Activated T-helper 9 cell treated with anti-CD3 and anti-CD28 coated beads, Interleukin-2, amount 50 U/mL, for 16 hours (primary cell): ENCODE results near the gene AMTN.
"Not testable (repeated sequence)": the region's sequence is repeated elsewhere in the genome, so short reads cannot be mapped to it uniquely, and the experiment has no call there.

Experiments used
- DNase-seq: peaks from one replicate; pipeline ENCODE4 v3.0.0-alpha.2; 2020; ENCODE audit warnings: low read depth

The AMTN gene, protein sequence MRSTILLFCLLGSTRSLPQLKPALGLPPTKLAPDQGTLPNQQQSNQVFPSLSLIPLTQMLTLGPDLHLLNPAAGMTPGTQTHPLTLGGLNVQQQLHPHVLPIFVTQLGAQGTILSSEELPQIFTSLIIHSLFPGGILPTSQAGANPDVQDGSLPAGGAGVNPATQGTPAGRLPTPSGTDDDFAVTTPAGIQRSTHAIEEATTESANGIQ

DNA sequence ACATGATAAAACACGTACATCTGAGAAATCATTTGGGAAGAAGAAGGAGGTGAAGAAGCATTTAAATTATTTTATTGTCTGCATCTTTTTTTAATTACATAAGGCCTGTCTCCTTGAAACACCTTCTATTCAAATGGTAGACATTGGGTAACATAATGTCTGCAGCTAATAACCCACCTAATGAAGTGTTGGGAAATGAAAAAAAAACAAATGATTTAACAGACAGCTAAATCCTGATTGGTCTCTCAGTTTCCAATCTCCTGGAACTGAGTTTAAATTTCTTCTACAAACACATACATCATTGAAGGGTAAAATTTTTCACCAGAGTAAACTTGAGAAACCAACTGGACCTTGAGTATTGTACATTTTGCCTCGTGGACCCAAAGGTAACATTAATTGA lies at the start of gene AMTN:
Gene AMTN, plus strand, starts transcription at position 301 of the 400 bp plus-strand sequence. CDS start 209 bp downstream, outside the sequence.
- DNase-seq = no peak

DNA sequence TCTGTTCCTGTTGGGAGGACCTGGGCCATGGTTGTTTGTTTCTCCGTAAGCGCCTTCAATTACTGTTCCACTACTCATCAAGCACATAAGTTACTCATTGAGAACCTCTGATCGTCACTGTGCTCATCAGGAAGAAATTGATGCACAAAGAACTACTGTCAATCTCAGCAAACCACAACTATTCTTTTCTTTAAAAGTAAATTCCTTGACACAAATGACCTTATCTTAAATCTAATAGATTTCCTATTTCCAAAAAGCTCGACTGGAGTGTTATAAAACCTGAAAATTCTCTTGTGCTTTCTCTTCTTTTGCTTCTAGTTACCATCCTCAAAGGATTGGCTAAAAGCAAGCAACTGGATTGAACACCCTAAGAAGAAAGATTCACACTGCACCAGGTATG lies 46.5 kb upstream of the AMTN start, which contains the start of gene MUC7:
Gene MUC7, plus strand, starts transcription at position 301 of the 400 bp plus-strand sequence. CDS start 1,825 bp downstream, outside the sequence.
- DNase-seq = no peak

DNA sequence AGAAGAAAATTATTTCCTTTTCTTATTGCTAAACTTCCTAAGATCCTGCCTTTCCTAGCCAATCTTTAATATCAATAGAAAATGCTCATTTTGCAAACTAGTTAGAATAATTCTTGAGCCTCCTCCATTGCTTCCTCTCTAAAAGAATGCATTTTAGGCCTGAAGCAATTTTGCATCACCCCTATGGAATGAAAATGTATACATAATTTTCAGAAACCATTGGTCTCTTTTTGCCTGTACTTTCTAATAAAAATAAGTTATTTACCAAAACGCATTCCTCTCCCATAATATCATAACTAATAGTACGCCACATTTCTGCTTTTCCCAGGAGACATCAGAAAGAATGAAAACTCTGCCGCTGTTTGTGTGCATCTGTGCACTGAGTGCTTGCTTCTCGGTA lies 44.7 kb upstream of the AMTN start:
- no peak for DNase-seq

DNA sequence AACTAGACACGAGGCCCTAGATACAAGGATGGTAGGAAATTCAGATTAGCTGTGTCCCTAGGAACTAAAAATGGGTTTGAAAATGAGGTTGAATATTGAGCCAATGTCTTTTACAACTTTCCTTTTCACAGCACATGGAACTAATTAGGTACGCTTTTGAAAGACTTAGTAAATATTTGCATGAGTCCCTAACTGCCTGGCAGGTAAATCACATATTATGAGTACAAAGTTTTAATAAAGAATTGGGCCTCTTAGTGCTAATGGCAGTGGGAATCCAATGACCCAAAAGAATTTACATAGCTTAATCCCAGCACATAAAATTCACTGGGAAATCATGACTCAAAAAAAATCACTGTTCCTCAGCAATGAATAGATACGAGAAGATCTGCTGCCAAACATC lies 29.6 kb upstream of the AMTN start:
- no peak for DNase-seq

DNA sequence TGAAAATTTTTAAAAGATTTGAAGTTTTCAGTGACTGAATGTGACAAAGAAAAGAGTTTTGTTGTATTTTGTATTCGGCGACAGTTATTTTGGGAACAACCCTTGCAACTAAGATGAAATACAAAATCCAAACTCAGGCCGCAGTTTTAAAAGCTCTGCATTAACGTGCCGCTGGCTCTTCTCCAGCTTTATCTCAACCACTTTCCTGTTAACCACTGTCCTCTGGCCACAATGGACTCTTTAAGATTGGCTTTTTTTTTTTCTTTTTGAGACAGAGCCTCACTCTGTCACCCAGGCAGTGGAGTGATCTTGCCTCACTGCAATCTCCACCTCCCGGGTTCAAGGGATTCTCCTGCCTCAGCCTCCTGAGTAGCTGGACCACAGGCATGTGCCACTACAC lies 22.1 kb upstream of the AMTN start:
- no peak for DNase-seq

DNA sequence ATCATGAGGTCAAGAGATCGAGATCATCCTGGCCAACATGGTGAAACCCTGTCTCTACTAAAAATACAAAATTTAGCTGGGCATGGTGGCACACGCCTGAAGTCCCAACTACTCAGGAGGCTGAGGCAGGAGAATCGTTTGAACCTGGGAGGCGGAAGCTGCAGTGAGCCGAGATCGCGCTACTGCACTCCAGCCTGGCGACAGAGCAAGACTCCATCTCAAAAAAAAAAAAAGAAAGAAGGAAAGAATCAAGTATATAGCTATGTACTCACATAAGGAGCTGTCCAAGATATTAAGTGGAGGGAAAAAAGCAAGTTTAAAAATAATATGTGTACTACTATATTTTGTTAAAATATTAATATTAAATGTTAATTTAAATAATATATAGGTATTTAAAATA lies 16.5 kb upstream of the AMTN start:
- not testable (repeated sequence) for DNase-seq

DNA sequence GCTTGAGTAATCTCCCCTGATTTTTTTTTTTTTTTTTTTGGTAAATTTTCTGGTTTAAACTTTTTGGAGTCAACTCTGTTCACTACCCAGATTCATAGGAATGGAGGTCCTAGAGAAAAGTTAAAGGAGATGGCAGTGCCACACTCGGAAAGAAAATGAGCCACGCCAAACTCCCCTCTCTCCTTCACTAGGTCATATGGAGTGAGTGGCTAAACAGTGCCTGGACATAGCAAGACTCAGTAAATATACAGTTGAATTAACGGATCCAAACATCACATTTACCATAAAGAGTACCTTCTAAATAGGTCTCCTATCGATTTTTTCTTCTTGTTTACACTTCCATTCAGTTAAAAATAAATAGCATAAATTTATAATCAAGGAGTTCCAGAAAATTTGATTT lies 13.6 kb upstream of the AMTN start:
- DNase-seq = no peak

DNA sequence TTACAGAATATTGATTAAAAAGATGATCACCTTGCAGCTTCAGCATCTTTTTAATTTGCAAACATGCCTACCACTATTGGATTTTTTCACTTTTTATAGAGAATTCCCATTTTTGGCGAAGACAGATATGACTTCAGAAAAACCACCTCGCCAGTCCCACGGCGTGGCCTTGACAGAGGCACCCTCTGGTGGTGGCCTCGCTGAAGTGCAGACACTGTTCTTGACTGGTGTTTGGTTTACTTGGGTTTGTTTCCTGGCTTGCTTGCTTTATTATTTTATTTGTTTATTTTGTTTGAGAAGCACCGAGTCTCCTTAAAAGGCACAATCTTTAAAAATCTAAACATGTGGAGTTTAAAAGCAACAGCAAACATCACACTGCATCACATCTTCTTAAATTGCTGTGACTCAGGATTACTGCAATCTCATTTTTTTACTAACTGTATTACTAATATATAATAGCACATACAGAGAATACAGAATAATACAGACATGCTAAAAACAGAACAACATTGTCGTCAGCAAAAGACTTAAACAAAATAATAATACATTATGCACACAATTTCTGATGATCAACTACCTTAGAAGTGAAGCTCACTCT lies 13.1 kb upstream of the AMTN start:
- peak; percentile 14 for DNase-seq

DNA sequence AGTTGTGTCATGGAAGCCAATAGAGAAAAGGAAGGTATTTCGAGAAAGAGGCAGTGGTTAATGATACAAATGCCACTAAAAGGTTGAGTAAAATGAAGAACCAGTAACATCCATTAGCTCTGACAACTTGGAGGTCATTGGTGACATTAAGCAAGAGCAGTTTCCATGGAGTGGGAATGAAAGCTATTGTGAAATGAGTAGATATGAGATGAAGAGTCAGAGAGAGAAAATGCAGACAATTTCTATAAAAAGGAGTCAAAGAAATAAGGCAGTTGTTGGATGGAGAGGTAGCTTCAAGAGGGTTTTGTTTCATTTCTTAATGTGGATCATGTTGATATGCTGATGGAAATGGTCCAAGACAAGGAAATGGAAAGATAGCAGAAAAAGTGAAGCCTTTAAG lies 9.6 kb upstream of the AMTN start:
- no peak for DNase-seq

DNA sequence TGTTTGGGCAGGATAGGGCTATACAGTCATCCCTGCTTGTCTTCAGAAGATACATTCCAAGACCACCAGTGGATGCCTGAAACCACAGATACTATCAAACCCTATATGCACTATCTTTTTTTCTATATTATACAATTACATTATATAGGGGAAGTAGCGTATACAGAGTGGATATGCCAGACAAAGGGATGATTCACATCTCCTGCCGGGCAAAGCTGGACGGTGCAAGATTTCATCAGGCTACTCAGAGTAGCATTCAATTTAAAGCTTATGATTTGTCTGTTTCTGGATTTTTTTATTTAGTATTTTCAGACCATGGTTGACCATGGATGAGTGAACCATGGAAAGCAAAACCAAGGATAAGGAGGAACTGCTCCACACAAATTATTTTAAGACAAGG lies 7.0 kb upstream of the AMTN start:
- no peak for DNase-seq

DNA sequence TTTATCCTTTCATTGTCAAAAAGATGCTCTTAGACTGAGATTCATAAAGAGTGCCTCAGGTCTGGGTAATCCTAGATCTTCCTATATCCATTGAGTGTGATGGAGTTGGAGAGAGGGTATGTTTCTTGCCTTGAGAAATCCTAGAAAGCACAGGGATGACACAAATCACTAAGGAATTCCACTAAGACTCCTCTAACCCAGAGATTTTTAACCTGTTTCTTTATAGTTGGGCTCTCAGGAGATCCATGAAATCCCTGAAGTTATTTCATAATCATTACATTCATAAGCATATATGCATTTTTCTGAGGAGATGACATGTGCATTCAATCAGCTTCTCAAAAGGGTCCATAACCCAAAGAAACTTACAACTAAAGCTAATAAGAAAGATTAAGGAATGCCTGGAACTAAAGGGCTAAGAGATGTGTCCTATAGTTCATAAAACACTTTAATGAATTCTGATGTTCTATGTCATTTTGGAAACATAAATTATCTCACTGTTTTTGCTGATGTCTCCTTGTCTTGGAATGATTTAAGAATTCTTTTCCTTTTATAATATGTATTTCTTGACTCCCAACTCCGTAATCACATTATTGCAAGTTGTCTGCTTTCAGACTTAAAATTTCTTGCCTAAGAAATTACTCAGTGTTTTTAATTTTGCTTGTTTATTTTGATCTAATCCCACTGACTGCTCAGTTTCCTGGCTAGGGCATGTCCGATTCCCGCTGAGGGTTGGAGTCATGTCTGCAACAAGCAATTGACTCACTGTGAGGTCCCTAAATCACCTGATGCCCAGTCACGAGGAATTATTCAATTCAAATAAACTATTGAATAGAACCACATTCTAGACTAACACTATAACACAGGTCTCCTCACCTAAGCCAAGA lies 2.8 kb upstream of the AMTN start:
- DNase-seq = no peak

DNA sequence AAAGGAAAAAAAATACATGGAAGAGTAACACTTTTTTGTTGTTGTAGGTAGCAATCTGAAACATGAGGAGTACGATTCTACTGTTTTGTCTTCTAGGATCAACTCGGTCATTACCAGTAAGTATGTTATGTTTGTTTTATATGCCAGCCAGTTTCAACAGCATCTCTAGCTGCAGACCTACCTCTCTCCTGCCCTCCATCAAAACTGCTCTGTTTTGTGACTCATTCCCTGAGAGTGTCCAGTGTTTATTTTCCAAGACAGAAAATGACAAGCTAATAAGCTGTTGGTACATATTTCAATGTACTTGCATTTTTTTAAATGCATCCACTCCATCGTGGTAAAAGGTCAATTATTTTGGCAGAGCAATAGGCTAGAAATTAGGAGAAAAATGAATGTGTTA lies 347 bp downstream of the AMTN start:
- DNase-seq = no peak

DNA sequence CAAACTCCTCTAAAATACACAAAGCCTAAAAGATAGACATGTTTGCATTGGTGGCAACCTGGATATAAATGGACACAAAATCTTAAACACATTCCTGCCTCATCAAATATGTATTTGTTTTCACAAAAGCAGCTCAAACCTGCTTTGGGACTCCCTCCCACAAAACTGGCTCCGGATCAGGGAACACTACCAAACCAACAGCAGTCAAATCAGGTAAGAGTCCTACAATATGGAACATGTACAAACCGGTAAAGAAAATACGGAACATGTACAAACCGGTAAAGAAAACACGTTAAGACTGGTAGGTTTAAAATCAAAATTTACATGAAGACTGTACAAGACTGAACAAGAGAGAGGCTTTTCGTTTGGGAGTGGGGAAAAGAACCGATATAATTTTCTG lies 4.3 kb downstream of the AMTN start:
- no peak for DNase-seq

DNA sequence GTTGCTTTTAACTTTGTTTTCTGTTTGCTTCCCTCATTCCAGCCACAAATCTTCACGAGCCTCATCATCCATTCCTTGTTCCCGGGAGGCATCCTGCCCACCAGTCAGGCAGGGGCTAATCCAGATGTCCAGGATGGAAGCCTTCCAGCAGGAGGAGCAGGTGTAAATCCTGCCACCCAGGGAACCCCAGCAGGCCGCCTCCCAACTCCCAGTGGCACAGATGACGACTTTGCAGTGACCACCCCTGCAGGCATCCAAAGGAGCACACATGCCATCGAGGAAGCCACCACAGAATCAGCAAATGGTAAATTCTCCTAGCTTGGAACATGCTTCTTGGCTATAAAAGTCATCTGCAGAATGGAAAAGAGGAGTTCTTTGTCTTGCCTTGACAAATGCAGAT lies 12.6 kb downstream of the AMTN start:
- DNase-seq = no peak

DNA sequence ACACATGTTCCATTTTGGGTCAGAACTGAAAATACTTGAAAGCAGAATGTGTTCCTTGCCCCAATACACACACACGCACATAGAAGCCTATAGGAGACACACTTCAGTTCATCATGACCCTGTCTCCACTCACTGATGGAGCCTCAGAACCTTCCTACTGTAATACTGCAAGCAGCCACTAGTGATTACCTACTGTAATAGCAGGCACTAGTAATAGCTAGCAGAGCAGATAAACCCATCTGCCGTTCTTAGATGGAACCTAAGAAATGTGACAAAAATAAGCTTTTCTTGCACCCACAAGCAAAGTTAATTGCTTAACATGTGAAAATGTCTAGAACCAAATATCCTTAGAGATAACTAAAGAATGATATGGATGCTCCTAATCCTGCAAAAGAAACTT lies 13.6 kb downstream of the AMTN start:
- DNase-seq = no peak

DNA sequence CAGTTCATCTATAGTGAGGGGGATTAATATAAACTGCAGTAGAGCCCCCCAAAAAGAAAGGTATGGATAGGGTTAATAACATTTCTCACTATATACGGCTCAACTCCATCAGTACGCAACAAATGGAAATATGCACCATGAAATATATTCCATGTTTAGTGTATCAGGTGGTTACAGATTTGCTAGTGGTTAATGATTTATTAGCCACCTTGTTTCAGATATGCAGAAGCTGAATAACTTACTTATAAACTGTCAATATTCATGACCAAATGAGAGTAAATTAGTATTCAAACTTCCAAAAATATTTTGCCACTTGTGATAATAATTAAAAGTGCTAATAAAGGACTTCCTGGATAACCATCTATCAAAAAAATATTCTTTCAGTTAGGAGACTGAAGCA lies 14.8 kb downstream of the AMTN start:
- no peak for DNase-seq

DNA sequence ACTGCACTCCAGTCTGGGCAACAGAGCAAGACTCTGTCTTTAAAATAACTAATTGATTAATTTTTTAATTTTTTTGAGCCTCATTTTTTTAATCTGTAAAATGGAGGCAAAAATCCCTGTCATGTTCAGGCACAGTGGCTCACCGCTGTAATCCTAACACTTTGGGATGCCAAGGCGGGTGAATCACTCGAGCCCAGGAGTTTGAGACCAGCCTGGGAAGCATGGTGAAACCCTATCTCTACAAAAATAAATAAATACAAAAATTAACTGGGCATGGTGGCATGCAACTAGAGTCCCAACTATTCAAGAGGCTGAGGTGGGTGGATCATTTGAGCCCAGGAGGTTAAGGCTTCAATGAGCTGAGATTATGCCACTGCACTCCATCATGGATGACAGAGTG lies 15.4 kb downstream of the AMTN start:
- DNase-seq = no peak

DNA sequence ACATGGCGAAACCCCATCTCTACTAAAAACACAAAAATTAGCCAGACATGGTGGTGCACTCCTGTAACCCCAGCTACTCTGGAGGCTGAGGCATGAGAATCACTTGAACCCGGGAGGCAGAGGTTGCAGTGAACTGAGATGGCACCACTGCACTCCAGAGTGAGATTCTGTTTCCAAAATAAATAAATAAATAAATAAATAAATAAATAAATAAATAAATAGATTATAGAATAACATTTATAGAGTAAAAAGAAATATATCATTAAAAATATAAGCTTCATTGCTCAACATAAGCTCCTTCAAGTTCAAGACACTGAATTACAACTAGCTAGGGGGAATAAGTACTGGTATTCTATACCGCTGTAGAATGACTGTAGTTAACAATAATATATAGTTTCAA lies 16.5 kb downstream of the AMTN start:
- not testable (repeated sequence) for DNase-seq

DNA sequence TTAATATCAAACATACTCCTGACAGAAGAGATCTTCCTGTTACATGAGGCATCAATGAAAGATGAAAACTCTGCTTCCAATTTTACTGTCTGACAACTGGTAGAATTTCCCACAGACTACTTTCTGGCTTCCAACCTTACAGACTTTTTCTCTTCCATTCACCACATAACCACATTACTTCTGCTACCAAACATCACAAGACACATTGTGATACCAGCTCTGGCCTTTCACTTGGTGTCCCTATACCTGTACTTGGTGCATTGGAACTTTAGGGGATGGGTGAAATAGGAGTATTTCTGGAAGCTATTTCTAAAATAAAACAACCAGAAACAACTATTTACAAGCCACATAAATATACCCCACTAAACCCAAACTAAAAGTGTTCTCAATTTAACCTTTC lies 20.5 kb downstream of the AMTN start:
- DNase-seq = no peak

DNA sequence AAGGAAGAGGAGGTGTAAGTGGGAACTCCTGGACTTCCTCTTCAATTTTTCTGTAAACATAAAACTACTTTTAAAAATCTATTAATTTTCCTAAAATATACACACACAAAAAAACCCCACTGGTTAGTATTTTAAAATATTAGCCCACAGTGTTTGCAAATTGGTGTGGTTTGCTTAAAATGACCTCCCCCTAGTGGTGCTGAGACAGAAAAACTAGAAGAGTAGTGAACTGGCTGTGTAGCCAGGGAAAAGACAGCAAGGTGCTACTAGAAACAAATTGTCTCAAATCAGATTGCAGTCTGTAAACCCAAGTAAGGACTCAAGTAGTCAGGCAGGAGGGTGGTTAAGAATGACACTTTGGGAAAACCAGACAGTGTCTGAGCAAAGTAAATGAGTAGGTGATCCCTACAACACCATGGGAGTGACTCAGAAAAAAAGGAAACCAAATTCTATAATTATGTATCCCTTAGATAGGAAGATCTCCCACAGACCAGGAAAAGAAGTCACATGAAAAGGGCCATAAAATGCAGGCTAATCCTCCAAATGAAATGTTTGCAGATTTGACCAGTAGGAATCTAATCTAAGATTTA lies 26.0 kb downstream of the AMTN start:
- no peak for DNase-seq

DNA sequence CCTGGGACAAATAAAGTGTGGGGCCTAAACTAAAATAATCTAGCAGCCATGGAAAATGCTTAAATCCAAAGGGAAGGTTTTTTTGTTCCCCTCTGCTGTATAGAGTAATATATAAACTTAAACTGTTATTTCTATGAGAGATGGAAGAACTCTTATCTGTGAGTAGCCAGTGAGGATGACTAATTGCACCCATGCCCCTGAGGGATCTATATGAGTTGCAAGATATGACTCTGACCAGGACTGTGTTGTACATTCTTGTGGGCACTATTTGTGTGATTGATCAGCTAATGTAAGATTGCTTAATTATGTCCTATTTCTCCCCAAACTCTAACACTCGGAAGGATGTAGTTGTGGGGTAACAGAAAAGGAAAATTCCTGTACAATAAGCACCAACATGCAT lies 38.5 kb downstream of the AMTN start:
- DNase-seq = no peak

DNA sequence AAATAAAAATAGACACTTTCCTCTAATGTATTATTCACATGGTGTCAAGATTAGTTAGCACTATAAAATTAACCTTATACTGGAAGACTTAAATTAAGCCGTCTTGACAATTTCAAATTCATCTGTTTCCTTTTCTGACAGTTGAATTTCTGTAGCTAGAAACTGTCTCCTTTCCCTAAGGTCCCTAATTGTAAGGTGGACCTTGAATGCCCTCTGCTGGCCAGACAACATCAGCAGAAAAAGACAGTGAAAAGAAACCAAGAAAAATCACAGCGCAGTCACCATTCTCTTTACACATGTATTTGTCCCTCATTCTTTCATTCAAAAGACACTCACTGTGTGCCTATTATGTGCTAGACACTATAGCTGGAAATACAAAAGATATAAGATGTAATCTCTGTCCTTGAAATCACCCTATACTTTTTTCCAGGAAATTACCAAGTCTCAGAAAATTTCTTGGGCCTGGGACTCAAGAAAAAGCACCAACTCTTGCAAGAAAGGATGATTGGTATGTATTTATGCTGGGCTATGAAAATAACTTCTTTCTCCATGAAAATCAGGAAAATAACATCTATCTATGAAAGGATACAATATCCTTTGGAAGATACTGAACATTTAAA lies 41.0 kb downstream of the AMTN start:
- no peak for DNase-seq
